Activated T-cell treated with anti-CD3 and anti-CD28 coated beads for 24 hours (primary cell): ENCODE measurements around the gene MTX1.
"Not testable (repeated sequence)": the region's sequence is repeated elsewhere in the genome, so short reads cannot be mapped to it uniquely, and the experiment has no call there.

ENCODE experiments used
- DNase-seq: peaks from one replicate; pipeline ENCODE4 v3.0.0-alpha.2; 2020; ENCODE audit warnings: low read depth

Gene MTX1

DNA sequence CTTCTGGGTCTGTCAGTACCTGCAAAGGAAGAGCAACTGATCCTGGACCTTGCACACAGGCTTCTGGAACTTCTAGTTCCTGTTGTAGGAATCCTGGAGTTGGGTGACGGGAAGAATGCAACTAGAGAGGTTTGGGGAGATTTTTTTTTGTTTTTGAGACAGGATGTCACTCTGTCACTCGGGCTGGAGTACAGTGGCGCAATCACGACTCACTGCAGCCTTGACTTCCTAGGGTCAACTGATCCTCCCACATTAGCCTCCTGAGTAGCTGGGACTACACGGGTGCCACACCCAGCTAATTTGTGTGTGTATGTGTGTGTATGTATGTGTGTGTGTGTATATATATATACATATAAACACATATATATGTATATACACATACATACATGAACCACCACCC, 28.0 kb downstream of the MTX1 start:
- no peak for DNase-seq

DNA sequence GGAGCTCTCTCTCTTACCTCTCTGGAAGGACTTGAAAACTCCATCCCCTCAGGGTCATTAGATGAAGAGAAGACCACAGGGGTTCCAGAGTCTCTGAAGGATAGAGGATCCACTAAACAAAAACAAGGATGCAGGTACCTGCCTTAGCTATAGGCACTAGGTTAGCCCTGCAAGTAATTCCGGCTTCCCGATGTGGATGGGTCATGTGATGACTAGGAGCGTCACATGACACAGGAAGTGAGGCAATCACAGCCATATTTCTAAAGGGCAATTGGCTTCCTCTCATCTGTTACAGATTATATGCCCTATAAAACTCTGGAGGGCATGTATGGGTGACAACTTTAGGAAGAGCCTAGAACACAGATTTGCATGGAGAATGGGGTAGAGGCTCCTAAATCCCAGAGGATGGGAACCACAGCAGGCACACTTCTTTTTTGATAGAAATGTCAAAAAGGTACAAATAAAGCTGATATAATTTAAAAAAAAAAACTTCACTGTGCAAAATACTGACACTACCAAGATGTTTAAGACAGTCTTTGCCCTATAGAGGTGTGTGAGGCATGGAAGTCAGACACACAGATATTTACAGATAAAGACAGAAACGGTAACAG, 32.7 kb downstream of the MTX1 start:
- peak; percentile 62 for DNase-seq

DNA sequence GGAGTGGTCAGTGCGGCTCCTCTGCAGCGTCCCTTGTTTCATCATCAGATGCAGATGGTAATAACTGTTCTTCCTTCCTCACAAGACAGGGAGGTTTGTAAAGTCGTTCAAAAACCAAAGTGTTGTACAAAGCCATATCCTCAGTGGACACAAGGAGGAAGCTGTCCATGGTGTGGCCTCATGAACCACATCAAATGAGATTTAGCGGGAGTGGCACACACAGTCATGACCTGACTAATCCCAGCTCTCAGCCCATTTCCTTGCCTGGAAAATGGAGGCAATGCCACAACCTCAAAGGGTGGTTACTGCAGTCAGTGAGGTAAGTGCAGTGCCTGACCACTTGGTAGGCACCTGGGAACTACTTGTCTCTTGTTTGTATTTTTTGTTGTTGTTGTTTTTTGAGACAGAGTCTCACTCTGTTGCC, 33.4 kb downstream of the MTX1 start:
- no peak for DNase-seq

DNA sequence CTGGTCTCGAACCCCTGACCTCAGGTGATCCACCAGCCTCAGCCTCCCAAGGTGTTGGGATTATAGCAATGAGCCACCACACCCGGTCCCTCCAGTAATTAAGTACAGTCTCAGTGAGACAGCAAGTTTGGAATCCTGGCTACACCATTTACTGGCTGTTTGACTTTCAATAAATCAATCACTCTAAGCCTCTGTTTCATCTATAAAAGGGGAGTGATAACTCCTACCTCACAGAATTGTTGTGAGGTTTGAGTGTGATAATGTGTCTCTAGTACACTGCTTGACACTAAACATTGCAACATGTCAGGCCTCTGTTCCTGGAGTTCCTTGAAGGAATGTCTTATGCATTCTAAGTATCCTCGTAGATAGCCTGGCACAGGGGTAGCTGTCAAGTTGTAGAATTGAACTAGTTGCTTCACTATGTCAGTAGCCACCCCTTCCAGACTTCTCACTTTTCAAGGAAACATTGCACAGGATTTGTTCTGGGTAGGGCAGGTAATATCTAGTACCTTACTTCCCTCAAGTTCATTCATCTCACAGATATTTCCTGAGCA, 34.4 kb downstream of the MTX1 start:
- DNase-seq = no peak

DNA sequence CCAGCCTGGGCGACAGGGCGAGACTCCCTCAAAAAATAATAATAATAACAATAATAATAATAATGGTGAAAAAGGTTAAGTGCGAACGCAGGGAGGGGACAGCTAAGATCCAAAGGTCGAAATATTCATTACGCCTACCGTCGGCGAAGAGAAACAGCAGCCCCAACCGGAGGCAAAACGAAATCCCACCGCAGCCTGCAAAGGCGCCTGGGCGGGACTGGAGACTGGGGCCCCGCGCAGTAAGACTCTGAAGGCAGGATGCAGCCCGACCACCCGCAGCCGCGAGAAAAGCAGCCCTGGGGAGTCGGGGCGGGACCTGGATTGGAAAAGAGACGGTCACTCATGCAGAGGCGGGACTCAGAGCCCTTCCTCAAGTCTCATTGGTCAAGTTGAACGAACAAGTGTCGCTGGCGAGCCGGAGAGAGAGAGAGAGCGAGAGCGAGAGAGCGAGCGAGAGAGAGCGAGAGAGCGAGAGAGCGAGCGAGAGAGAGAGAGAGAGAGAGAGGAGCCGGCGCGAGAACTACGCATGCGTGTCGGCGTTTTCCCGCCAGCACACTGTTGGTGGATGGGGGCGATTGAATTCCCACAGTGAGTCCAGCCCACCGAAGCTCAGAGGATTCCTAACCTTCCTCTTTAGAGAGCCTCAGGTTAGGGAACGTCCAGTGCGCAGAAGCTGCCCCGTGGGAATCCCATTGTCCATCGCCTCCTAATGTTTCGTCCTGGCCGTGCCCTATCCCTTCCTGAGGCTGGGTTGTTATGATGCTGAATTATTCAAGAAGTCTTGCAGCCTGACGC, 36.1 kb downstream of the MTX1 start:
- DNase-seq = peak; percentile 94

DNA sequence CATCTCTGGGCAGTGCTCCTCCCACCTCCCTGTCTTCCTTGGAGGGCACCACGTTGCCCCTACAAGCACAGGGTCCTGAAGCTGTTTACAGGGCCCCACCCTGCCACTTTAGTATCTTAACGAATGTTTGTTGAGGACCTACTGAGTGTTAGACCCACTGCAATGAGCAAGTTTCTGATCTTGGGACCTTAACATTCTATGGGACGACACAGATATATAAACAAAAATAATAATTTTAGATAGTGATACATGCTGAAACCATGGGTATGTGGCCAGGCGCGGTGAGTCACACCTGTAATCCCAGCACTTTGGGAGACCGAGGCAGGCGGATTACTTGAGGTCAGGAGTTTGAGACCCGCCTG, 36.6 kb downstream of the MTX1 start:
- DNase-seq = no peak

DNA sequence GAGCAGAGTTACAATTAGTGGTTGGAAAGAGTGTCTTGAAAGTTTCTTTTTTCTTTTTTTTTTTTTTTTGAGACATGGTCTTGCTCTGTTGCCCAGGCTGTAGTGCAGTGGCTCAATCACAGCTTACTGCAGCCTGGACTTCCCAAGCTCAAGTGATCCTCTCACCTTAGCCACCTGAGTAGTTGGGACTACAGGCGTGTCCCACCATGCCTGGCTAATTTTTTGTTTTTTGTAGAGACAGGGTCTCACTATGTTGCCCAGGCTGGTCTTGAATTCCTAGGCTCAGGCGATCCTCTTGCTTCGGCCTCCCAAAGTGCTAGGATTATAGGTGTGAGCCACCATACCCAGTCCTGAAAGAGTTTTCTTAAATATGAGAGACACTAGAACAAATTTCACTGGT, 38.3 kb downstream of the MTX1 start:
- not testable (repeated sequence) for DNase-seq

DNA sequence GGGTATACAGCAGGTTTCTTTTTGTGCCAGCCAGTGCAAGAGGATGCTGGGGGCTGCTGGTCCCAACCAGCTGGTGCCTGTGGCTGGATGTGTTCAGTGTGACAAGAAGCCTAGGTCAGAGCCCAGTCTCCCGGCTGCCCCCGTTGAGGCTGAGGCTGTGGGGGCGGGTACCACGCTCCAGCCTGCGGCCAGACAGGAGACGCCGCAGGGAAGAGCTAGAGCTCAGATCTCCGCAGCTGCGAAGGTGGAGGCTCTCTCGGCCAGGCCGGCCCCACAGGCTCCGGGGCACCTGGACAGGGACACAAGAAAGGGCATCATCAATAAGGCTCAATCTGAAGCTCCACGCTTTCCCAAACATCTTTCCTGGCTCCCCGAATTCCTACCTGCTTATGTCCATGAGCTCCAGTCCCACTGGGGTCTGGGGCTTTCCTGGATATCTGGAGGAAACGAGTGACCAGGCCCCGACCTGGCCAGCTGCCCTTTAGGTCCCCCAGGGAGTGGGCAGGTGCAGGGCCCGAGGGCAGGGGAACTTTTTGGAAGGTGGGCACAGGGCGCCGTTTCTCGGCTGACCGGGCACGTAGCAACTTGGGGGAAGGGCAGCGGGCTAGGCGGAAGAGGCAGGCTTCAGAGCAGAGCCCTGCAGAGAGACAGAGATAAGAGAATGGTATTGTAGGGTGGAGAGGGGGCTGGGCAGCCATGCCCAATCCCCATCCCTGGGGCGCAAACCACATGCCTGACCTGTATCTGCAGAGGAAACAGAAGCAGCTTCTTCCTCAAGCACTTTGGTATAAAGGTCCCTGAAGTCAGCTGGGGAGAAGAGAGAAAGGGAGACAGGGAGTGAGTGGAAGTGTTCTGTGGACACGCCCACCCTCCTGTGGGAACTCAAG, 39.4 kb downstream of the MTX1 start:
- no peak for DNase-seq

DNA sequence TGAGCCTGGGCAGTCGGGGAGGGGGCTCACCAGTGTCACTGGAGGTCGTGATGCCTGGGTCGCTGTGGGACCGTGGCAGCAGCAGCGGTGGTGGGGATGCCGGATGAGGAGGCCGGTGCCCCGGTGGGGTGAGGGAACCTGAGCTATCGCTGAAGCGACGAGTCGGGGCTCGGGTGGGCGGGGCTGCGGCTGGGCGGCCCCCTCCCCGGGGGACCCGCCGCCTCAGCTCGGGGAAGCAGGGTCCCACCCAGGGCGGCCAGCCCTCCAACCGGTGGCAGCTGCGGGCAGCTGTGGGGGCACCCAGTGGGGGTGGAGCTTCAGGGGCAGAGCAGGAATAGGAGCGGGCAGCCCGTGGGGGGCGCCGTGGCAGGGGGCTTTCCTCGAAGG, 41.7 kb downstream of the MTX1 start:
- no peak for DNase-seq

DNA sequence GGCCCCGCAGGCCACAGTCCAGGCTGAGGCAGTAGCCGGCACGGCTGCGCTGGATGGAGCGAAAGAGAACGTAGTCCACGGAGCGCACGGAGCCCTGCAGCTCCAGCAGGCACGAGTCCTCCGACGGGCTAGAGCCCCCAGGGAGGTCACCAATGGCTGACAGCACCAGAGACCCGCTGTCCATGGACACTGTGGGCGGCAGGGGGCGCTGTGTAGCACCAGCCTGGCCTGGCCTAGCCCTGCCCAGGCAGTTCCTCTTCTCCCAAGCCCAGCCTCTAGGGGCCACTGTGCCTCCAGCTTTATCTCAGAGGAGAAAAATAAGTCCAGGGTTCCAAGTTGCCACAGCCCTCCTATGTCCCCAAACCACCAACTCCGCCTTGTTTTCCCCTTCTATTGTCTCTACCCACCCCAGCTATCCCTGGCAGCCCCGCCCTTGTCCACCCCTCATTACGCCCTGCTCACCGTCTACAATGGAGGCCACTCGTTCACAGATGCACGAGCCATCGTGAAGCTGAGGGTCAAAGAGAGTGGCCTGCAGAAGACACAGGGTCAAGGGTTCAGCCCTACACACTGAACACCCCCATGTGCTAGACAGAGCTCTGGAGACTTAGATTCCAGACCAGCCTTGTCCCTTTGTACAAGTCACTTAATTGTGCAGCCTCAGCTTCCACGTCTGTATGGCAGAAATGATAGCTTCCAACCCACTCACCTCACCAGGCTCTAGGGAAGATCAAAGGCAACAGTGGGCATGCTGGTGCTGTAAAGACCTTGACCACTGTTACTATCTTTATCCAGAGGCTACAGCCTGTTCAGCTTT, 42.3 kb downstream of the MTX1 start:
- peak; percentile 90 for DNase-seq

DNA sequence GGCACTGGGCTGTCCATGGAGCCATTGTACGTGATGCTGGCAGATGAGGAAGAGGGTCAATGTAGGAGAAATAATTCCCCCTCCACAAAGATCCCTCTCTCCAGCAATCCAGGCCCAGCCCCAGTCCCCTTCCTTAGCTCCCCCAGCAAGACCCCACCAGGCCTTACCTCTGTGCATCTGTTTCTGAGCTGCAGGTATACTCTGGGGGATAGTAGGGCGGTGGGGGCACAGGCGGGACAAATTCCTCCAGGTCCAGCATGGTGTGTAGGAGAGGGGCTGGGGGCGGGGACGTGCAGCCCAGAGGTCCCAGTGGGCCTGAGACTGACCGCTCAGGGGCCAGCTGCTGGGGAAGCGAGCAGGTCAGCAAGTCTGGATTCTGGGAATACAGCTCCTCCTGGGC, 43.1 kb downstream of the MTX1 start:
- DNase-seq = no peak

DNA sequence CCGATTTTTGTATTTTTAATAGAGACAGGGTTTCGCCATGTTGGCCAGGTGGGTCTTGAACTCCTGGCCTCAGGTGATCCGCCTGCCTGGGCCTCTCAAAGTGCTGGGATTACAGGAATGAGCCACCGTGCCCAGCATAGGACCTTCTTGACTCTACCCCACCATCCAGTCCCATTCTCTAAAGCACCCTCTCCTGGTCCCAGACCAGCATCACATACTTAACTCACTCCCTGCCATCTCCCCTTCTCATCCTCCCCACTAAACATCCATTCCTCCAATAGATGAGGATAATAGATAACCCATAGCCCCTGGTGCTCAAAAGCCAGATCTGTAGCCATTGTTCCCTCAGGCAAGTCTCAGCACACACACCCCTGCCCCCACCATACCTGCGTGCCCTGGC, 44.7 kb downstream of the MTX1 start:
- no peak for DNase-seq

DNA sequence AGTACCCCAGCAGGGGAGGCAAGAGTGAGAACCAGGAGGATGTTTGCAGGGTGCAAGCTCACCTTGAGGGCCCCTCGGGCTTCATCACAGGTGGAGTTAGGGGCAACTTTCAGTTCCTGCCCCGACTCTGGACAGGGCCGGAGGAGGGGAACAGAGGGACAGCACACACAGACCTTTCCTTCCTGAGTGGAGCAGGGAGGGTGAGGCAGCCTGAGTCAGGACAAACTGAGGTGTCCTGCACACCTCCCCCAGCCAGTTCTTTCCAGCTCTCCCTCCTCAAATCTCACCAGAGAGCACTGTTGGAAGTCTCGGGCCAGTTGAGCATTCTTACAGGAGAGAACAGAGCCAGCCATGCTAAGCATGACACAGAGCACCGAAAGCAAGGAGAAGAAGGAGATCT, 45.3 kb downstream of the MTX1 start:
- no peak for DNase-seq

DNA sequence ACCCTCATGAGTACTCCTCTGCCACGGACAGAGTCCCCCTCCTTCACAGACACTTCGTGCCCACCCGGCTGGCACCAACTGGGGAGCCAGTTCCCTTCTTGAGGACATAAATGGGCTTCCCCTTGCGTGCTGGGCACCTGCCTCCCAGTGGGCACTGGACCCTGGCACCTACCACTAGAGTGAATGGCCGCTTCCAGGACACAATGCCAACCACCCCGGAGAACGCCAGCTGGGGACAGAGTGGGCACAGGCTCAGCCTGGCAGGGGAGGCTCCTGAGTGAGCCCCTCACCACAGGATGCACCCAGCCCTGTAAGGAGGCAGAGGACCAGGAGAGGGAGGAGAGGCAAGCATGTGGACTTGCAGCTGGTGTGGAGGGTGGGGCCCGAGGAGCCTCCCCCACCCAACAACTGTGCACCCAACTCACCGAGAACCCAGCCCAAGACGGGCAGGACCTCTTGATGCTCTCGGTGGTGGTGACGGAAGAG, 45.8 kb downstream of the MTX1 start:
- no peak for DNase-seq

DNA sequence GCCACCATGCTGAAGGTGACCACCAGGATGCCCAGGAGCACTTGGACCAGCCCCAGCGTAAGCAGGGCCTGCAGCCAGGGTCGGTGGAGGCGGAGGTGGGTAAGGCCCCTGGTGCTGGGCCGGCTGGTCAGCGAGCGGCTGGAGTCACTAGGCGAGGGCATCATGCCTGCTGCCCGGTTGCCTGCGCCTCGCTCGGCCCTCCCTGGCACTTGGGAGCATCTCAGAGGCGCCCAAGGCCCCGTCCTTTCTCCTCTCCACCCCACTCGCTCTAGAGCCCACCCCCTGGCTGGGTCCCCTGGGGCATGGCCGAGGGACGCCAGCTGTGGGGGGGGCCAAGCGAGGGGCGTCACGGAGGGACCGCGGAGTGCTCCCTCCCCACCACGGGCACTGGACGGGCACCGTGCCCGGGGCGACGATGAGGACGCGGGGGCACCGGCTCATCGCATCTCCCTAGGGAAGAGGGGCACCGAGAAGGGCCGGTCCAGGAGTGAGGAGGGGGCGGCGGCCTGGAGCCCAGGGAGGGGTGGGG, 46.3 kb downstream of the MTX1 start:
- DNase-seq = no peak

DNA sequence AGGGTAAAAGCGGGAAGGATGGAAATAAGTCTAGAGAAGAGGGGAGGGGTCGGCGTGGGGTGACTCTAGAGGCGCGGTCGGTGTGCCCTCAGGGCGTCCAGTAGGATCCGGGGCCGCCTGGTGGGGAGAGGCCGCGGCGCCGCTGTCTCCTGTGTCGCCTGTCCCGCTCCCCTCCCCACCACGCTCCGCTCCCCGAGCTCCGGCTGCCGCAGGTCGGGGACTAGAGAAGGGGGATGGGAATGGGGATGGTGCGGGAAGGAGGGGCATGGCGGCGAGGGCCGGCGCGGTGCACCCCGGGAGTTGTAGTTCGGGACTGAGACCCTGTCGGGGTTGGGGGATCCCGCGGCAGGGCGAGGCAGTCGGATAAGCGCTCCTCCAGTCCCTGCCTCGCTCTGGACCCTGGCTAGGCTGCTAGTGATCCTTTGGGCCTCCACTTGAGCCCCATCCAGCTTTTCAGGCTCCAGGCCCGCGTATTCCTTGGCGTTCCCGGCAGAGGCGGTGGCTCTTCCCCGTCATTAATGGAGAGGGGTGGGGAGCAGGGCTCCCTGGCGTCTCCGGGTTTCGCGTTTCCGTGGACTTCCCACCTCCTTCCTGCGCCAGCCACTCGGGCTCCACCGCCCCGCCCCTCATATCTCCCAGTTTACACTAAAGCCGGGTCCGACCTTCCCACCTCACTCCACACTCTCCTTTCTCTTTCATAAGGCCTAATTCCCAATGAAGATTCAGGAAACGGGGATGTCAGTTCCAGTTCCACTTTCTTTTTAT, 46.9 kb downstream of the MTX1 start, which contains the start of gene ENTREP3:
TSS of gene ENTREP3 (minus strand) at position 241 of the 765 bp plus-strand sequence. CDS start 606 bp downstream, outside the sequence.
- peak; percentile 74 for DNase-seq

DNA sequence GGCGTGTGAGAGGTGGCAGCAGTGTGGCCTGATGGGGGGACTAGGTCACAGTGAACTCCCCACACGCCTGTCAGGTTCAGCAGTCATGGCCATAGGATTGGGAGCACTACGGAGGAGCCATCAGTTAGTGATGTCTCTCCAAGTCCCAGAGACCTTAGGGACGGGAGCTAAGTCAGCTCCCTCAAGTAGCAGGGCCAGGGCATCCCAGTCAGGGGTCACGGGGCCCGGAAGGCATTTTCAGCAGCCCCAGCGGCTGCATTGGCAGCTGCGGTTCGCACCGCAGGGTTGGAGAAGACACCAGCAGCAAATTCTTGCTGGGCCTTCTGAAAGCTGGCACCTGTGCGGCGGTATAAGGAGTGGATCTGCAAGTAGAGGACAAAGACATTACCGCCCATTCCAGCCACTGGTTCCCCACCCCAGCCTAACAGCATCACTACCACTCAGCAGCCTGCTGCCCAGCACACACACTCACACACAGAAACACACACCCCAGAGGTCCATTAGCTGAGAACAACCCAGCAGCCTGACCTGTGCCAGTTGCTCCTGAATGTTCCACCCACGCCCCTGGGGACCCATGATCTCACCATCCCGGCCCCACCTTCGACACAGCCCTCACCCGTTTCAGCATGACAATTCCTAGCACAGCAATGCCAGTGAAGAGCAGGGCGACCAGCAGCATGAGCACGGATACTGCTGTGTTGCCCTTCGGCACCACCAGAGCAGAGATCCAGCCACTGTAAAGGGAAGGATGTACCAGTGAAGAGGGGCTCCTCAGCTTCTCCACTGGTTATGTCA, 47.8 kb downstream of the MTX1 start:
- no peak for DNase-seq

DNA sequence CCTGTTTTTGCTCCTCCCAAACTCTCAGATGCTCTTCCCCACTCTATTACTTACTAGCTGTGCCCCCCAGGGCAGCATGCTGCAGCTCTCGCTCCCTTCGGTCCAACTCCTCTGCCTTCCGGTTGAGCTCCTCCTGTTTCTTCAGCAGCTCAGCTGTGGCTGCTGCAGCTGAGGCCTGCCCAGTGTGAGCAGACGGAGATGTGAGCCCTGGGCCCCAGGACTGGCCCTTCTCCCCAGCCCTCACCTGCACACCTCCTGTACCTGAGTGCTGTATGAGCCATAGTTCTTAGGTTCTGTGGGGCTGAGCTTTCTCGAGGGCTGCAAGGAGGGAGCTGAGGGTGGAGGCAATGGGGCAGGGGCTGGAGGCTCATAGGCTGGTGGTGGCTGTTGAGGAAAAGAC, 51.8 kb downstream of the MTX1 start:
- no peak for DNase-seq

DNA sequence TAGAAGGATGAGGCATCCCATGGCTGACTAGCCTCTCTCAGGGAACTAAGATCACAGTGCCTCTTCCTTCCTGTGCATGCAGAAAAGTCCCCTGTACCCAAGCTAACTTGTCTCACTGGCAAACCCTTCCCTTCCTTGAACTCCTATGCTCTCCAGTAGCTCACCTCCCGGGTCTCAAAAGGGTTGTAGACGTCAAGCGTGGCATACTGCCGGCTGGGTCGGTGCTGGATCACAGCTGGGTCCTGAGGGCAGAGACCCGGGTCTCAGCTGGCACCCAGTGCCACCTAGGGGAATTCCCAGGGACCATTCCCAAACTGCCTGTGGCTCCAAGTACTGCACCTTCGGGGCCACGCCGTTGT, 53.0 kb downstream of the MTX1 start:
- DNase-seq = no peak
